SIG-M5 treated with dmso at 0.1 percent for 504 hours (cell line): Measurements from ENCODE around the gene CAMTA1.

ENCODE experiments used
- DNase-seq: peaks from one replicate; lab custom pipeline; 2025; ENCODE audit not compliant: unreplicated experiment; lab: John Stamatoyannopoulos, UW

The CAMTA1 gene

GRCh38 chr1:6996866-6997265, 211.6 kb downstream of the CAMTA1 start:
- no peak for DNase-seq

- peak; percentile 31 for DNase-seq
These were observed 213.0 kb downstream of the CAMTA1 start for GRCh38 chr1:6998267-6998666.

- no peak for DNase-seq
These were observed 214.6 kb downstream of the CAMTA1 start for GRCh38 chr1:6999826-7000225.

GRCh38 chr1:7000720-7001119, 215.5 kb downstream of the CAMTA1 start:
- no peak for DNase-seq

GRCh38 chr1:7002728-7003127, 217.5 kb downstream of the CAMTA1 start:
- DNase-seq: no peak

GRCh38 chr1:7003676-7004075, 218.4 kb downstream of the CAMTA1 start:
- DNase-seq: no peak

- DNase-seq: no peak
These were observed 218.9 kb downstream of the CAMTA1 start for GRCh38 chr1:7004181-7004580.

GRCh38 chr1:7005762-7006161, 220.5 kb downstream of the CAMTA1 start:
- no peak for DNase-seq

- DNase-seq: no peak
These were observed 222.0 kb downstream of the CAMTA1 start for GRCh38 chr1:7006996-7007871.

GRCh38 chr1:7007902-7008301, 222.6 kb downstream of the CAMTA1 start:
- DNase-seq: no peak

- no peak for DNase-seq
These were observed 223.1 kb downstream of the CAMTA1 start for GRCh38 chr1:7008331-7008730.

GRCh38 chr1:7008975-7009740, 223.9 kb downstream of the CAMTA1 start:
- DNase-seq: no peak

GRCh38 chr1:7009741-7010525, 224.7 kb downstream of the CAMTA1 start:
- no peak for DNase-seq

- no peak for DNase-seq
These were observed 225.4 kb downstream of the CAMTA1 start for GRCh38 chr1:7010534-7011200.

GRCh38 chr1:7011826-7012225, 226.6 kb downstream of the CAMTA1 start:
- DNase-seq: no peak

- no peak for DNase-seq
These were observed 227.2 kb downstream of the CAMTA1 start for GRCh38 chr1:7012461-7012924.

- no peak for DNase-seq
These were observed 228.8 kb downstream of the CAMTA1 start for GRCh38 chr1:7013833-7014639.

GRCh38 chr1:7014640-7014930, 229.3 kb downstream of the CAMTA1 start:
- no peak for DNase-seq

GRCh38 chr1:7015022-7015421, 229.8 kb downstream of the CAMTA1 start:
- DNase-seq: no peak

GRCh38 chr1:7018351-7018750, 233.1 kb downstream of the CAMTA1 start:
- no peak for DNase-seq
